DMS 273 treated with DMSO at 0.1 percent for 48 hours (cell line): ENCODE results near the gene SLC5A5.
"Not testable (repeated sequence)": the region's sequence is repeated elsewhere in the genome, so short reads cannot be mapped to it uniquely, and the experiment has no call there.

Experiments
- DNase-seq: peaks from one replicate; lab custom pipeline; 2025; lab: John Stamatoyannopoulos, UW

SLC5A5 gene

DNA sequence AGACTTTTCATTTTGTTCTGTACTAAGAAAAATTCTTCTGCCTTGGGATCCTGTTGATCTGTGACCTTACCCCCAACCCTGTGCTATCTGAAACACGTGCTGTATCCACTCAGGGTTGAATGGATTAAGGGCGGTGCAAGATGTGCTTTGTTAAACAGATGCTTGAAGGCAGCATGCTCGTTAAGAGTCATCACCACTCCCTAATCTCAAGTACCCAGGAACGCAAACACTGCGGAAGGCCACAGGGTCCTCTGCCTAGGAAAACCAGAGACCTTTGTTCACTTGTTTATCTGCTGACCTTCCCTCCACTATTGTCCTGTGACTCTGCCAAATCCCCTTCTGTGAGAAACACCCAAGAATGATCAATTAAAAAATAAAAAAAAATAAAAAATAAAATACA, 47.4 kb downstream of the SLC5A5 start:
- not testable (repeated sequence) for DNase-seq

DNA sequence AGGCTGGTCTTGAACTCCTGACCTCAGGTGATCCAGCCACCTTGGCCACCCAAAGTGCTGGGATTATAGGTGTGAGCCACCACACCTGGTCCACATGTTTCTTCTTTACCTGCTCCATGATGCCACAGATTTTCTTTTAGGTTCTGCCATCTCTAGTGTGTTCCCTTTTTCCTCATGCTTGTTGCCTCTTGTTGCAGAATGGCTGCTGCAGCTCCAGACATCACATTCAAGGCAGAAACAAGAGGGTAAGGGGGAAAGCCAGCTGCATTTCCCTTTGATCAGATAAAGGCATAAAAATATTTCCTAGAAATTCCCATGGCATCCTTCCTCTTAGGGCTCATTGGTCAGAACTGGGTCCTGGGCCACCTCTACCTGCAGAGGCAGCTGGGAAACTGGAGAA, 48.8 kb downstream of the SLC5A5 start:
- DNase-seq: no peak

DNA sequence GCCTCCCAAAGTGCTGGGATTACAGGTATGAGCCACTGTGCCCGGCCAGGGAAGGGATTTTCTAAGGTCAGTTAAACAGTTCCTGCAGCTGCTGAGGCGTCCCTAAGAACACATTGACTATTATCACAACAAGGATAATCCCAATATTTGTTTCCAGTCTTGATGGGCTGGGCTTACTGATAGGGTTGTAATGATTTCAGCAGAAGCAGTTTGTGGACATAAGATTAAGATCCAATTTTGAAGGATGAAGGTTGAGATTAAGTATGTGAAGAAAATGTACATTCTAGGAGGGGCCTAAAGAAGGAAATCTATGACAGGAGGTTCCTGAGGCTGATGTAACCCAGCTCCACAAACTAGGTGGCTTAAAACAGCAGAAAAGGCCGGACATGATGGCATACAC, 50.4 kb downstream of the SLC5A5 start:
- no peak for DNase-seq

DNA sequence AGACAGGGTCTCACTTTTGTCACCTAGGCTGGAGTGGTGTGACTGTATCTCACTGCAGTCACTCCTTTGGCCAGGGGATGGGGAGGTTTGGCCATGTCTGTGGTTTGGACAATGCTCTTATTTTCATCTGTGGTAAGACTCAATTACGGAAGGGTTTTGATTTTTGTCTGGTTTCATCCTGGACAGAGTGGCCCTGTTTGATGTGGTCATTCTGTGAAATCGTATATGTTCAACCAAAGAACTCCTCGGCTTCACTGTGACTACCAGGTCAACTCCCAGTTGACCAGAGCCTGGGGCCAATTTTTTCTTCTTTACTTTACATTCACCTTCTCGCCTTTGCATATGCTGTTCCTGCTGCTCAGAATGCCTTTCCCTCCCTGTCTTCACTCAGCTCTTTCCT, 54.3 kb downstream of the SLC5A5 start:
- DNase-seq: no peak

DNA sequence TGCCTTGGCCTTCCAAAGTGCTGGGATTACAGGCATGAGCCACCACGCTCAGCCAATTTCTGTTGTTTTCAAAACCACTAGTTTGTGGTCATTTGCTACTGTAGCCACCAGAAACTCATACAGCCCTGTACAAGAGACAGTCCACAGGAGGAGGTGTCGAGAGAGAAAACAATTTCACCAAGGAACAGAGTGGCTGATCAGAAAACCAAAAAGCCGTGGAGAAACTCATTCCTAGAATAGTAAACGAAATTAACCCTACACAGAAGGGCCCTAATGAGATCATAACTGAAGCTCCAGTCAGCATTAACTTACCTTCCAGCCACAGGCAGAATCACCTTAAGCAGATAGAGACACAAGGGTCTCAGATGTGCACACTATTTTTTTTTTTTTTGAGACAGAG, 57.3 kb downstream of the SLC5A5 start:
- DNase-seq: no peak

DNA sequence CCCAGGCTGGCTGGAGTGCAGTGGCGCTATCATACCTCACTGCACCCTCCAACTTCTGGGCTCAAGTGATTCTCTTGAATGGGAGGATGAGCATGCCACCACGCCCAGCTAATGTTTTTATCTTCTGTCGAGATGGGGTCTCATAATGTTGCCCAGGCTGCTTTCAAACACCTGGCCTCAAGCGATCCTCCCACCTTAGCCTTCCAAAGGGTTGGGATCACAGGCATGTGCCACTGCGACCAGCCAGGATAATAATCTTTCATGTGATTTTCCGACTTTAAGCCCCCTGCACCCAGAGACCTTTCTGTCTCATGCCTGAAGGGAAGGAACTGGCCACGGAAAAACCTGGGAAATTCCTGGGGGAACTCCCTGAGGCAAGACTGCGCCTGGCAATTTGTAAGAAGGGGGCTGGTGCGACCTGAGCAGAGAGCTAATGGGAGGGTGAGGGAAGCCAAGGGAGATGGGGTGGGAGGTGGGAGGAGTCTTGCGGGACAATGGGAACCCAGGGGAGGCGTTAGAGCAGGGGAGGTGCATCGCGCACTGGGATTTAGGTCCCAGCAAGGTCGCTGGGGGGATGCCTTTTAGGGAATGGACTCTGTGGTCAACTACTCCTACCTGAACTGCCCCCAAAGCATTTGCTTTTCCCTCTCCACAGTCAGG, 59.9 kb downstream of the SLC5A5 start:
- no peak for DNase-seq

DNA sequence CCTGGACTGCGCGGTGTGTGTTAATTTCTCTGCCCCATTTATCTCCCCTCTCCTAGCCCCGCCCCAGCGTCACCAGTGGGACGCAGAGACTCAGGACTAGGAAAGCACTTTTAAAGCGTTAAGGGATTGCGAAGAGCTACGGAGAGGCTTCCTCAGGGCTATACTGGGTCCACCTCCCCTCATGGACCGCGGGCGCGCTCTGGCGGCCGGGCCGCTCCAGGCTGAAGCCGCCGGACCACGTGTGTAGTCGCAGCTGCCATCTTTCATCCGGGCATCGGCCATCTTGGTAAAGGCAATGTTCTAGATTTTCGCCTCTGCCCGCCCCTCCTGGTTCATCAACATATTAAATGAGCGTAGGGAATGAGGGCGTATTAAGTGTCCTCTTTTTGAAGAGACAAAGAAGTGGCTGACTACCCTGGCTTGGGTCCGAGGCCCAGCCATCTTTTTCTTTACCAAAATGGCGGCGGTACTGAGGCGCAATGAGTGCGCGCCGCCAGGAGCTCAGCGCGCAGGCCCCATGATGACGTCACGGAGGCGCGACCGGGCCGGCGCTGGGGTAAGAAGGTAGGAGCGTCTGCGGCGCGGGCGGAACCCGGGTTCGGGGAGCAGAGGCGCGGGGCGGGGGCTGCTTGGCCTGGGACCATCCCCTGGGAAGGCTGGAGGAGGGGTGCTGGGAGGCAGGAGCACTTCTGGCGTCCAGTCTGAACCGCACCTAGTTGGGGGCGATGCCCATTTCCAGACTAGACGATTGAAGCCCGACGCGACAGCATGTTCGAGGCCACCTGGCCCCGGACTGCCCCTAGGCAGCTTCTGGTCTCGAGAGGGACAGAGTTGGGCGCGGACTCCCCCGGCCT, 61.0 kb downstream of the SLC5A5 start, which contains the start of gene CCDC124:
TSS of gene CCDC124 (plus strand) at position 531 of the 854 bp plus-strand sequence. CDS start 3,406 bp downstream, outside the sequence.
- peak; percentile 89 for DNase-seq

DNA sequence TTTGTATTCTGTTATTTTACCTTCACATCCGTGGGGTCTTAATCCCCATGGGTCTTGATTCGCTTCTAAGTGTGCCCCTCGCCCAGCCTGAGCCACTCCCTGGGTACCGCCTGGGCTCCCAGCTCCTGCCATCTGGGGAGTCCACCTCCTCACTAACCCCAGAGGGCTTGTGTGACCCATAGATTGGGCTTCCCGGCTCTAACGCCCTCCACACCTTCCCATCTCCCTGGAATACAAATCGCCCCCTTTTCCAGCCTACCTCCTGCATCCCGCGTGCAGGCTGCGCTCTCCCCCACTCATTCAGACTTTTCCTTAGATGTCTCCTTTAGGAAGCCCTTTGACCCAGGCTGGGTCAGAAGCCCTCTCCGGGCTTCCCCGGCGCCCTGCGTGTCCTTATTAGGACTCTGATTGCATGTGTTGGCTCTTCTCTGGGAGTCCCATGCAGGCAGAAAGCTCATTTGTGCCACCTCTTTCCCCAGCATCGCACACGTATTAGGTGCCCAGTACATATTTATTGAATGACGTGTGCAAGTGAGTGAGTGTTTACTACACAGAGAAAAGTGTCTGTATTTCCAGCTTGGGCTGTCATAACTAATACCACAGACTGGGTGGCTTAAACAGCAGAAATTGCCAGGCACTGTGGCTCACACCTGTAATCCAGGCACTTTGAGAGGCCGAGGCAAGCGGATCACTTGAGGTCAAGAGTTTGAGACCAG, 61.8 kb downstream of the SLC5A5 start:
- DNase-seq: no peak

DNA sequence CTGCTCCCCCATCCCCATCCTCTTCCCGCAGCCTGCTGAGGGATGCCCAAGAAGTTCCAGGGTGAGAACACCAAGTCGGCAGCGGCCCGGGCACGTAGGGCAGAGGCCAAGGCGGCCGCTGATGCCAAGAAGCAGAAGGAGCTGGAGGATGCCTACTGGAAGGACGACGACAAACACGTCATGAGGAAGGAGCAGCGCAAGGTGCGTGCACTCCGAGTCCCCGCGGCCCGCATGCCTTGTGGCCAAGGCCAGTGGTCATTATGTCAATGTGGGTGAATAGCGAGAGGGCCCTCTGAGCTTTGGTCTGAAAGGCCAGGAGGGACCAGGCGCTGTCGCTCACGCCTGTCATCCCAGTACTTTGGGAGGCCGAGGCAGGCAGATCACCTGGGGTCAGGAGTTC, 64.6 kb downstream of the SLC5A5 start:
- DNase-seq: no peak

DNA sequence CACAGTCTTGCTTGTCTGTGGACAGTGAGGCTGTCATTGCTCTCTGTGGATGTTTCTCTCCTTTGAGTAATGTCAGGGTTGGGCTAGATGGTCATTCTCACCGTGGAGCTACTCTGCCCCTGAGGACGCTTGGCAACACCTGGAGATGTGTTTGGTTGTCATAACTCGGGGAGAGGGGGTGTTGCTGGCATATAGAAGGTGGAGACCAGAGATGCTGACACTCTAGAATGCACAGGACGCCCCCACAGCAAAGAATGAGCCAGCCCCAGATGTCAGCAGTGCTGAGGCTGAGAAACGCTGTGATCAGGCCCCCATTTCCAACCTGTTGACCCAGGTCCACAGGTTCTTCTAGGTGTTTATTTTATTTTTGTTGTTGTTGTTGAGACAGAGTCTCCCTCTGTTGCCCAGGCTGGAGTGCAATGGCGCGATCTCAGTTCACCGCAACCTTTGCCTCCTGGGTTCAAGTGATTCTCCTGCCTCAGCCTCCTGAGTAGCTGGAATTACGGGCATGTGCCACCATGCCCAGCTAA, 65.7 kb downstream of the SLC5A5 start:
- DNase-seq: no peak

DNA sequence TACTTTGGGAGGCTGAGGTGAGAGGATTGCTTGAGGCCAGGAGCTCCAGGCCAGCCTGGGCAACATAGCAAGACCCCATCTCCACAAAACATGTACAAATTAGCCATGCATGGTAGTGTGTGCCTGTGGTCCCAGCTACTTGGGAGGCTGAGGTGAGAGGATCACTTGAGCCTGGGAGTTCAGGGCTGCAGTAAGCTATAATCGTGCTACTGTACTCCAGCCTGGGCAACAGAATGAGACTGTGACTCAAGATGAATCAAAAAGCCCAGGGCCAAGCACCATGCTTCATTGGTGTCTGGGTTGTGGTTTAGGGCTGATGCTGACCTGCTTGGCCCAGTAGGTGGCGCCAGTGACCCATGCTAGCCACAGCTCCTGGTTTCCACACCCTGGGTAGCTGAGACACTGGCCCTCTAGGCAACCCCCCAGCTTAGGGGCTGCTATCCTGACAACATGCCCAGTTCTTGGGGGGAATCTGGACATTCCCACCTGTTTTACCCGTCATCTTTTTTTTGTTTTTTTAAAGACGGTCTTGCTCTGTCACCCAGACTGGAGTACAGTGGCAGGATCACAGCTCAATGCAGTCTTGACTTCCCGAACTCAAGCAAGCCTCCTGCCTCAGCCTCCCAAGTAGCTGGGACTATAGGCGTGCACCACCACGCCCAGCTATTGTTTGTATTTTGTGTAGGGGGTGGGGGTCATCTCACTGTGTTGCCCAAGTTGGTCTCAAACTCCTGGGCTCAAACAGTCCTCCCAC, 66.5 kb downstream of the SLC5A5 start:
- DNase-seq: peak; percentile 64

DNA sequence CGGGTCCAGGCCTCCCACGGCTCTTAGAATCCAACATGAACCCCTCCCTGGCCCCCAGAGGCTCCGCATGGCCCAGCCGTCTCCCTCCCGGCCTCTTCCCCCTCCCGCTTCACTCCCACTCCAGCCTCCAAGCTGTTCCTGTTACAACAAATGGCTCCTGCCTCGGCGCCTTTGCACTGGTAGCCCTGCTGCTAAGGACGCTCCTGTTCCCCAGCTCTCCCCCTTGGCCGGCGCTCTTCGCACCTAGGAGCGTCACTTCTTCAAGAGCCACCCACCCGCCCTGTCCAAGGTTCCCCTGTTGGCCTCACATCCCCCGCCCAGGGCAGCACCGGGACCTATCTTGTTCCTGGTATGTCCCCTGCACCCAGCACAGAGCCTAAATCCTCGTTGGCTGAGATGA, 70.4 kb downstream of the SLC5A5 start:
- no peak for DNase-seq

DNA sequence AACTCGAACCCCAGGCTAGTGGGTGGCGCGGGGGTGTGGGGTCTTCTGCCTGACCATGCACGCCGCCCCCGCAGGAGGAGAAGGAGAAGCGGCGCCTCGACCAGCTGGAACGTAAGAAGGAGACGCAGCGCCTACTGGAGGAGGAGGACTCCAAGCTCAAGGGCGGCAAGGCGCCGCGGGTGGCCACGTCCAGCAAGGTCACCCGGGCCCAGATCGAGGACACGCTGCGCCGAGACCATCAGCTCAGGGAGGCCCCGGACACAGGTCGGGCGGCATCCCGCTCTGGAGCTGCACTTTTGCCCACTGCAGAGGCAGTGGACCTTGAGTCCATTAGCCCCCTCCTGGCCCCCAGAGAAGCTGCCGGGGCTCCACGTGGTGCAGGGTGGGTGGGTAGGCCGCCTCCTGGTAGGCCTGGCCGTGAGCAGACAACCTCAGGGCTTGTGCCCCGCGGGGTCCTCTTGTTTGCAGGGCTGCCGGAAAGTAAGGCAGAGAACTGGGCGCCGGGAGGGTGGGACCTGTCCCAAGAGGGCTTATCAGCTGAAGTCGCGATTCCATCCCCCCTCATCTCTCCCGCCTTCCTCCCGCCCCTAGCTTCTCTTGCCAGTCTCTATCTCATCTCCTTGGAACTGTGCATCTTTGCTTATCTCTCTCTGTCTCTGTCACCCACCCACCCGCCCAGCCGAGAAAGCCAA, 71.0 kb downstream of the SLC5A5 start:
- no peak for DNase-seq

DNA sequence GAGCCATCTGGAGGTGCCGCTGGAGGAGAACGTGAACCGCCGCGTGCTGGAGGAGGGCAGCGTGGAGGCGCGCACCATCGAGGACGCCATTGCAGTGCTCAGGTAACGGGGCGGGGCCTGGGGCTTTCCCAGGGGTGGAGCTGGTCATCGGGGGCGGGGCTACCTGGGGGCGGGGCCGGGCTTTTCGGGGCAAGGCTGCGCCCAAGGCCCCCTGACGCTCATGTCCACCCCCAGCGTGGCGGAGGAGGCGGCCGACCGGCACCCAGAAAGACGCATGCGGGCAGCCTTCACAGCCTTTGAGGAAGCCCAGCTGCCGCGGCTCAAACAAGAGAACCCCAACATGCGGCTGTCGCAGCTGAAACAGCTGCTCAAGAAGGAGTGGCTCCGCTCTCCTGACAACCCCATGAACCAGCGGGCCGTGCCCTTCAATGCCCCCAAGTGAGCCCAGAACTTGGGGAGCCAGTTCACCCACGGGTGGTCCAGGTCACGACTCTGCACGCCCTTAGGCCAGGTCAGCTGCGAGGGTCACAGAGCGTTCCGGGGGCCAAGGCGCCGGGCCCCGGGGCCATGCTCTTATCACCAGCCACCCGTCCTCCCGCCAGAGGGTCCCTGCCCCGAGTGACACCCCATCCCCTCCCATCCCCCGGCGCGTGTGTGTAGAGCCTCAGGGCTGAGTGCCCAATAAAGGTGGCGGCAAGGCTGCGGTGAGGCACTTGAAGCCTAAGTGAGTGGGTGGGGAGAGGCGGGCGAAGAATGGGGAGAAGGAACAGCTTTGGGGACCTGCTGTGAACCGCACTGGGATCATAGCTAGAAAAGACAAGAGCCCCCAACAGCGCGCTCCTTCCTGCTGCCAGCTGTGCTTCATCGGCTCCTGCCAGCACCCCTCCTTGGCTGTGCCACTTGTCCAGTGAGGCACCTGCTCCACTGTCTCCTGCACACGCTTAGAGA, 71.8 kb downstream of the SLC5A5 start:
- no peak for DNase-seq

DNA sequence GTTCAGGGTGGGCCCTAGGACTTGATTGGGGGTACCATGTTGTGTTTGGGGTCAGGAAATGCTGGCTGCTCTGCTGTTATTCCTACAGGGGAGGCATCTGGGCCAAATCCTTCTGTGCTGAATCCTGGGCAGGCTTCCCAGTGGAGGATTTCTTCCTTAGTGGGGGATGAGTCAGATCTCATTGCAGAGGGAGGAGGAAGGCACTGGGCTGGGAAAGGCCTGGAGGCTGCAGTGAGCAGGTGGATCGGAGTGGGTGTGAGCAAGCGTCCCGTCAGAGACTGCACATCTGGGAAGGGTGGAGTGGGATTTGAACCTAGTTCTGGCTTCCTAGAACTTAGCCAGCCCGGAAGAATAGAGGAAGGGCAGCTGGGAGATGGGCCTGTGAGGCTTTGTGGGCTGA, 72.6 kb downstream of the SLC5A5 start:
- no peak for DNase-seq
